Choroid plexus epithelial cell (primary cell): Measurements from ENCODE around the gene ERBB3.
"Not testable (repeated sequence)": the region's sequence is repeated elsewhere in the genome, so short reads cannot be mapped to it uniquely, and the experiment has no call there.

Experiments used
- DNase-seq: peaks from one replicate; pipeline ENCODE4 v3.0.0-alpha.2; 2010; ENCODE audit warnings: low read depth
- H3K4me3 ChIP-seq: 2 replicates; pipeline ENCODE4 v1.5.1; 2011; ENCODE audit warnings: low read depth, mild to moderate bottlenecking, control low read depth, low read length, moderate library complexity
- CTCF ChIP-seq: conservative IDR thresholded peaks from 2 replicates; pipeline ENCODE4 v1.5.1; 2011; ENCODE audit warnings: low read depth, mild to moderate bottlenecking, control low read depth, inconsistent platforms, low read length, moderate library complexity

Gene ERBB3

GRCh38 chr12:56040963-56041551 is 38.9 kb upstream of the ERBB3 start:
- no peak for DNase-seq
- peak overlapping the region; percentile 98 for H3K4me3 ChIP-seq
- no peak for TF ChIP-seq CTCF

- peak; percentile 100 for DNase-seq
- peak; percentile 54 for TF ChIP-seq CTCF
- H3K4me3 ChIP-seq = peak within 1 kb of the TSS; percentile 98
Measured at GRCh38 chr12:56041552-56042429, 38.2 kb upstream of the ERBB3 start, which contains the start of gene RPS26. Gene RPS26 (plus strand): TSS chr12:56041918. CDS start chr12:56042167, 249 bp downstream.

- peak overlapping the region; percentile 98 for H3K4me3 ChIP-seq
- DNase-seq = peak; percentile 9
Measured at GRCh38 chr12:56042430-56042813, 37.5 kb upstream of the ERBB3 start.

- no peak for TF ChIP-seq CTCF
- no peak for DNase-seq
- H3K4me3 ChIP-seq = peak overlapping the region; percentile 98
Measured at GRCh38 chr12:56042843-56043242, 37.1 kb upstream of the ERBB3 start.

- no peak for TF ChIP-seq CTCF
- no peak for DNase-seq
- no peak overlapping the region for H3K4me3 ChIP-seq
Measured at GRCh38 chr12:56046027-56046780, 33.8 kb upstream of the ERBB3 start.

GRCh38 chr12:56053407-56053893 is 26.5 kb upstream of the ERBB3 start:
- H3K4me3 ChIP-seq = no peak overlapping the region
- DNase-seq = no peak
- TF ChIP-seq CTCF = no peak

GRCh38 chr12:56059964-56060363 is 20.0 kb upstream of the ERBB3 start:
- H3K4me3 ChIP-seq = not testable (repeated sequence)
- peak; percentile 37 for DNase-seq
